GM12892 (cell line): ENCODE data around the gene FAM216A.

Experiments used
- DNase-seq: peaks from one replicate; pipeline ENCODE4 v3.0.0; 2011; ENCODE audit not compliant: insufficient read length
- FAIRE-seq: peaks from 2 replicates; lab custom pipeline; 2011; peaks lifted over from hg19 to GRCh38; lab: Jason Lieb, UNC
- POLR2A ChIP-seq: IDR thresholded peaks from 2 replicates; pipeline ENCODE4 v1.6.1; 2011; ENCODE audit warnings: low read depth, low read length, control low read depth
- POLR2AphosphoS5 ChIP-seq: IDR thresholded peaks from 2 replicates; pipeline ENCODE4 v1.6.1; 2011; ENCODE audit warnings: low read depth, low read length, control low read depth
- TAF1 ChIP-seq: IDR thresholded peaks from 2 replicates; pipeline ENCODE4 v1.6.1; 2011; ENCODE audit warnings: low read depth, mild to moderate bottlenecking, control low read depth, low read length, borderline replicate concordance

FAM216A gene

GRCh38 chr12:110534811-110535210 is 66.2 kb downstream of the FAM216A start:
- DNase-seq (no peak), FAIRE-seq (no peak)
- TF ChIP-seq TAF1 (no peak), POLR2A (no peak), POLR2AphosphoS5 (no peak)

GRCh38 chr12:110536834-110537604 is 68.4 kb downstream of the FAM216A start:
- FAIRE-seq = no peak
- DNase-seq = no peak
- TF ChIP-seq POLR2A (no peak), TAF1 (no peak), POLR2AphosphoS5 (no peak)

GRCh38 chr12:110537605-110538409 is 69.2 kb downstream of the FAM216A start:
- DNase-seq (no peak), FAIRE-seq (no peak)
- TF ChIP-seq TAF1 (no peak), POLR2A (no peak), POLR2AphosphoS5 (no peak)

GRCh38 chr12:110538869-110539622 is 70.4 kb downstream of the FAM216A start:
- no peak for TF ChIP-seq TAF1
- FAIRE-seq (no peak), DNase-seq (no peak)
